ENCODE measurements around the gene GALR2.

The GALR2 gene

GRCh38 chr17:76080768-76081287 is 6.2 kb downstream of the GALR2 start:
- DNase-seq: no peak

GRCh38 chr17:76081295-76082210 is 7.0 kb downstream of the GALR2 start:
- DNase-seq: no peak

- no peak for DNase-seq
Measured at GRCh38 chr17:76082326-76083251, 8.0 kb downstream of the GALR2 start.

- no peak for DNase-seq
Measured at GRCh38 chr17:76083536-76084182, 9.1 kb downstream of the GALR2 start.

- DNase-seq: no peak
Measured at GRCh38 chr17:76085066-76085730, 10.6 kb downstream of the GALR2 start.

- no peak for DNase-seq
Measured at GRCh38 chr17:76085731-76086366, 11.3 kb downstream of the GALR2 start.

GRCh38 chr17:76086384-76086783 is 11.8 kb downstream of the GALR2 start:
- no peak for DNase-seq

- DNase-seq: no peak
Measured at GRCh38 chr17:76087531-76087930, 12.9 kb downstream of the GALR2 start.

- no peak for DNase-seq
Measured at GRCh38 chr17:76088041-76088867, 13.7 kb downstream of the GALR2 start.

- no peak for DNase-seq
Measured at GRCh38 chr17:76088868-76089576, 14.4 kb downstream of the GALR2 start.

- no peak for DNase-seq
Measured at GRCh38 chr17:76089680-76090516, 15.3 kb downstream of the GALR2 start.

- no peak for DNase-seq
Measured at GRCh38 chr17:76090517-76091129, 16.0 kb downstream of the GALR2 start.

GRCh38 chr17:76091526-76092286 is 17.1 kb downstream of the GALR2 start:
- no peak for DNase-seq

GRCh38 chr17:76092526-76093413 is 18.2 kb downstream of the GALR2 start:
- DNase-seq: no peak

GRCh38 chr17:76094046-76094445 is 19.5 kb downstream of the GALR2 start:
- no peak for DNase-seq

- DNase-seq: no peak
Measured at GRCh38 chr17:76095943-76096342, 21.4 kb downstream of the GALR2 start.

All from fibroblast of skin of back (primary cell).